Measurements from ENCODE around the gene CTNNAL1. TPM values are rescaled to one million over a fixed set of nuclear protein-coding genes. Genes with fewer than 3 reads are reported as not detected.
A peak's percentile ranks its signal among the peaks of the same experiment; 100 is the strongest.

CTNNAL1 gene
- total RNA-seq, 2 experiments from 2014 or later = 13.0 to 16.4 TPM

Small RNA genes within 50 kb of the gene (microRNA-seq; reads per million reads assigned to microRNA genes)
- gene MIR32 (ENCODE audit: borderline replicate concordance) = 585 reads per million, percentile 81 among the genes with 10 or more reads in this experiment

Other genes starting within 250 kb of the CTNNAL1 start
- not detected for gene ACTL7B, start 157.5 kb downstream of the CTNNAL1 start, total RNA-seq
- gene ACTL7A, start 151.2 kb downstream of the CTNNAL1 start, total RNA-seq = not detected
- 10 to 100 TPM; 31.1 to 58.0 TPM for gene ELP1, start 79.4 kb downstream of the CTNNAL1 start, total RNA-seq
- 10 to 100 TPM; 12.2 to 15.4 TPM for gene ABITRAM, start 79.1 kb downstream of the CTNNAL1 start, total RNA-seq
- gene TMEM245, start 106.4 kb upstream of the CTNNAL1 start, total RNA-seq = 10 to 100 TPM; 24.0 to 24.5 TPM
- not detected for gene FRRS1L, start 153.8 kb upstream of the CTNNAL1 start, total RNA-seq